A172 (cell line): Measurements from ENCODE around the gene CACNB2. TPM values are rescaled to one million over a fixed set of nuclear protein-coding genes. Genes with fewer than 3 reads are reported as not detected.
A peak's percentile ranks its signal among the peaks of the same experiment; 100 is the strongest.
"Not testable (repeated sequence)": the region's sequence is repeated elsewhere in the genome, so short reads cannot be mapped to it uniquely, and the experiment has no call there.

Experiments
- DNase-seq: peaks from one replicate; pipeline ENCODE4 v3.0.0-alpha.2; 2015; ENCODE audit warnings: low spot score
- total RNA-seq: library from RNA; depleted of rRNA; stranded (reverse); fragments of >200 nt; shearing (Covaris generic); gene quantifications from 2 replicates; pipeline ENCODE4 v1.2.3, GENCODE V29; 2014

Gene CACNB2
- total RNA-seq, 1 experiment from 2014 or later = not detected

DNA sequence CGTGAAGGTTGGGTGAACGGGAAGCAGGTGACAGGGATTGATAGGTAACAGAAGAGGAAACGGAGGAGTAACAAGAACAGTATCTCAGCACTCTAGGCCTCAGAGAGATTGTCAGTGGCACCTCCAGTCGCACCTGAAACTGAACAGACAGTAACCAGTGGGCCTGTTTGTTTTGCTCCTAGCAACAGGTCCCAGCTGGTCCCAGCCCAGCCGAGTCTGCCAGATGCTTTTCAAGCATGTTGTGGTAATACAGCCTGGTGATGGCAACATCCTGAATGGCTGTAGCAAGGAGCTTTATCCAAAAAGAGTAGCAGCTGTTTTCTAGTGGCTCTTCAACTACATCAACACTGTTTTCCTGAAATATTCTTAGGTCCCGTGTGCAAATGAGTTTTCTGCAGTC is 4.7 kb downstream of the CACNB2 start:
- DNase-seq = no peak

DNA sequence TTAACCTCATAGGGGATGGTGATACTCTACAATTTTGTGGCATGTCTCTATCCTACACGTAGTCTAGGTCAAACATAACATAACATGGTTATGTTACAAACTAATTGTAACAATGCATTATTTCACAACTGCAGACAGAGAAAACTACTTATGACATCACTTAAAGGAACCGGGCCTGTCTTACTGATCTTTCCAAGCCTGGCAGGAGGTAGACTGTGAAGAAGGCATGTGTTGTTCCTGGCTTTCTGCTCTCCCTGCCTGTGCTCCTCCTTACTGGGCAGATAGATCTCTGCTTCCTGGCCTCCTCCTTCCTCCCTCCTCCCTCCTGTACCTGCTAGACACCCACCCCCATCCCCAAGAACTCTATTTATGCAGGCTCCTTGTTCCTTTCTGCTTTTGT is 5.4 kb downstream of the CACNB2 start:
- DNase-seq = no peak

DNA sequence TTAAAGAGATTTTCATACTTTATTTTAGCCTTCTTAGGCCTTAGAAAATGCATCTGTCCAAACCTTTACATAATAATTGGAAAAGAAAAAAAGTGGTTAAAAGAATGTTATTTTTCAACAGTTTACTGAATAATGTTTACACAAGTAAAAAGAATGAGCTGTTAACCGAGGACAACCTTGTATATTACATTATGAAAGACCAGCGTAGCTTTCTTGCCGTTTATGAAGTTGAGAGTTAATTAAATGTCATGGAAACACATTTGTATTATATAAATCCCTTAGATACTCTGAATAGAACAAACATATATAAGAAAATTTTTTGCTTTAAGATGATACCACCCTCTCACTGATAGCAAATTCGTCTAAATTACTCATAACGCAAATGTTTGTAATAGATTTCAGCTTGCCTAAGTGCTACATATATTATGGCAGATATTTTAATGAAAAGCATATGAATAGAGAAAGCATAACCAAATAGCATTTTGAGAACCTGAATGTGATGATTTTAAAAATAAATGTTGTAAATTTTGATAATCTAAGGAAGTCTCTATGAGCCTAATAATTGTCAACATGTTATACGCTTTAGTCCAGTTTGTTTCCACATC is 9.1 kb downstream of the CACNB2 start:
- no peak for DNase-seq

DNA sequence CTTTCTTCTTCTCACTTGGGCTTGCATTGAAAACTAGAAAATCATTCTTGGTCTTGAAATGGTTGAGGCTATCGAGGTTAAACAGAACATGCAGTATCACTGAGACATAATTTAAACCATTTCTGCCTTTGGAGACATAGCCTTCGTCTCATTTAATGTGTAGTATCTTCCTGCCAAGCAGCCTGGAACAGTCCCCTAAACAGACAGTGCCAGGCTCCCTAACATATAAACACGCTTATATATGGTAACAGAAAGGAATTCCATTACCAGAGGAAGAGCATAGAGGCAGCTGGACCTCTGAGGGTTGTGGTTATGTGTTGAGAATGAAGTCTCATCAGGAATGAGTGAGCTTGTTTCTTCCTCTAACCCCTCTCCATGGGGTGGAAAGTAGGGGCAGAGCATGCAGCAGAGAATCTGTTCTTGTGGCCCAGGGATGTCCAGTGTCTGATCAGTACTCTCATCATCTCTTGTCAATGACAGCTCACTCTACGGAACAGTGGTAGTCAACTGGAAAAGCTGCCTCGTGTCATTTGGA is 11.2 kb downstream of the CACNB2 start:
- DNase-seq = no peak

DNA sequence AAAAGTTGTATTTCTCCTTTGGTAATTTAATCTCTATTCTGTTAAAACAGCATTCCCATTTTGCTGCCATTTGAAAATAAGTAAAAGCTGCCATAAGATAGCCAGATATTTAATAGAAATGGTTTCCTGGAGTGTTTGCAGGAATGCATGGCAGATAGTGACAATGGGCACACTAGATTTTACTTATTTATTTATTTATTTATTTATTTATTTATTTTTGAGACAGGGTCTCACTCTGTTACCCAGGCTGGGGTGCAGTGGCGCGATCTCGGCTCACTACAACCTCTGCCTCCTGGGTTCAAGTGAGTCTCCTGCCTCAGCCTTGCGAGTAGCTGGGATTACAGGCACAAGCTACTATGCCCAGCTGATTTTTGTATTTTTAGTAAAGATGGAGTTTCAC is 13.2 kb downstream of the CACNB2 start:
- not testable (repeated sequence) for DNase-seq

DNA sequence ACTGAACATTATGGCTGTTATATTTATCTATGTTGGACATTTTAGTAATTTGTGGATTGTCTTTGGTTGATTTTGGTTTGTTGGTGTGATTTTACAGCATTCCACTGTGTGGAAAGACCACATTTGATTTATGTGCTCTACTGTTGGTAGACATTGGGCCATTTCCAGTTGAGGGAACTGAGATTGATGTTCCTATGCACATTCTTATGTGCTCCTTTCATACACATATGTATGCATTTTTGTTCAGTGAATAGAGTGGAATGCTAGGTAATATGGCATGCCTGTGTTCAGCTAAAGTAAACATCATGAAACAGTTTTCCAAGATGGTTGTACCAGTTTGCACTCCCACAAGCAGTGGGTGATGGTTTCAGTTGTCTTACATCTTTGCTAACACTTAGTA is 15.1 kb downstream of the CACNB2 start:
- no peak for DNase-seq

DNA sequence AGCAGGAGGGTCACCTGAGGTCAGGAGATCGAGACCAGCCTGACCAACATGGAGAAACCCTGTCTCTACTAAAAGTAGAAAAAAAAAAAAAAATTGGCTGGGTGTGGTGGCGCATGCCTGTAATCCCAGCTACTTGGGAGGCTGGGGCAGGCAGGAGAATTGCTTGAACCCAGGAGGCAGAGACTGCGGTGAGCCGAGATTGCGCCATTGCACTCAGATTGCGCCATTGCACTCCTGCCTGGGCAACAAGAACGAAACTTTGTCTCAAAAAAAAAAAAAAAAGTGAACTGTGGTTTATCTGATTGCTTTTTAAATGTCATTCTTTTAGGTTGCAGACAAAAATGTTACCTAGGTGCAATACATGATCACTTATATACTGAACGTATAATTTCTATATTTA is 16.6 kb downstream of the CACNB2 start:
- not testable (repeated sequence) for DNase-seq

DNA sequence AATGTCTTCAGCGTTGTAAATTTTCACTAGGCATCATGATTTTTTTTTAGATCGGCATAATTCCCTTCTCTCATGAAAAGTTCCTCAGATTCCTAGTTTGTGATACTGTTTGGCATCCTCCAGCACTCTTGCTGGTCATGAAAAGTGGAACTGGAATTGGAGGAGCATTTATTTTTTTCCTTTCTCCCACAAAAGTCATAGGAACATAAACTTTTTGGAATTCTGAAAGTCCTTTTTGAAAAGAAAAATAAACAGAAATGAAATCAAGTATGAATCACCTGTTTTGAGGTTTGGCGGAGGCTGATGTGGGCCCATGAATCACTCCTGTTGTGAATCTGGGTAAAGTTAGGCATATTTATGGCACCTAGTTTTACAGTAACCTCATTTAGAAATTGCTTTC is 17.7 kb downstream of the CACNB2 start:
- DNase-seq = peak; percentile 63

DNA sequence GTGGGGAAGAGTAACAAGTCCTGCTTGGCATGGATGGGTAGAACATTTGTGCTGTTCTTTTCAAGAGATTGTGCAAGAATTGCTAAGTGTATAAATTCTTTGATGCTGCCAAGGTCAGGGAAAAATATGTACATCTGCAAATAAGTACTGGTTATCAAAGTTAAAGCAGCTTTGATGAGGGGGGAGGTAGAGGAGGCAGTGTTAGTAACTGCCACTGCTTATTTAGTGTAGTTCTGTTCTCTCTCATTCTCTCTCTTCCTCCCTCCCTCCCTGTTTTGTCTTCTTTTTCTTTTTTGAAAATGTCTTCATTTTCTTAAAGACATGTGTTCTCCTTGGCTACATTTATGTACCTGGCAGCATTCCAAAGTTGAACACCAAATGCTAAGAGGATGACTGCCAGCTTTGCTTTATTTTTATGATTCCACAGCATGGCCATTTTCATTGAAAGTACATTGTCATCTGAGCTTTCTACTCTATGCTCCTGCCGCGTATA is 18.6 kb downstream of the CACNB2 start:
- no peak for DNase-seq

DNA sequence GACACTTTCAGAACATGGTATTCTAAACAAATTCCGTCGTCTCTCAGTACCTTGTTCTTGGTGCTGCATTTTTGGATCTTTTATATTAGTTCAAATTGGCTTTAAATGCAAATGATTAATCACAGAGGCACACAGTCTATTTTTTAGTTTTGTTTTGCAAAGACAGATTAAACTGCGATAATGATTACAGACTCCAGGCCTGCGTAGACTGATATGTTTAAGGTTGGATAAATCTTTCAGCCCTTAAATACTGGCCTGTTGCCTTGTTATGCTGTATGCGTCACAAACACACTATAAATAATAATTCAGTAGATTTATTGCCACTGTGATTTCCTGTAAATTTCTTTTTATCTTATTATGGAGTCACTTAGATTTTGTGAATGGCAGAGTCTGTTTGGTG is 19.3 kb downstream of the CACNB2 start:
- no peak for DNase-seq

DNA sequence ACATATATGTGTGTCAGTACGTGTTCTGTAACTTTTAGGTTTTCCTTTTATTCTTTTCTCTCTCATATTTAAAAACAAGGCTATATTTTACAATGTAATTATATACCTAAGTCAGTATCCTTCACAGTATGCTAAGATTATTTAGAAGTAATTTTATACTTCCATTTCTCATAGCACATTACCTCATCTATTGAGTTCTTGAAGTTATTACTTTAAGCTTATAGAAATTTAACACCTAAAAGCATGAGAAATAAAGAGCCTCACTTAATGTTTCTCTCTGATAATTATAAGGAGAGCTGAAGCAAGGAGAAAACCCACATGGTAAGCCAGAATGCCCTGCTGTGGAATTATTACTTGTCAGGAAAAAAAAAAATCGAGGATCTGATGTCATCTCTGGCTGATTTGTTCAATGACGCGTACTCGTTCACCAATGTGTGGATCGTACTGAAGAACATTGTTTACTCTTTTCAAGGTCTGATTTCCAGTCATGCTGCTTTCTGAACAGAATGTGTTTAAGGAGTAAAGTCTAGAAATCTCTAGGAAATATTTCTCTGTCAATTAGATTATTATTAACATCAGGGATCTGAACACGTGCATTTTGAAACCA is 21.9 kb downstream of the CACNB2 start:
- DNase-seq = no peak

DNA sequence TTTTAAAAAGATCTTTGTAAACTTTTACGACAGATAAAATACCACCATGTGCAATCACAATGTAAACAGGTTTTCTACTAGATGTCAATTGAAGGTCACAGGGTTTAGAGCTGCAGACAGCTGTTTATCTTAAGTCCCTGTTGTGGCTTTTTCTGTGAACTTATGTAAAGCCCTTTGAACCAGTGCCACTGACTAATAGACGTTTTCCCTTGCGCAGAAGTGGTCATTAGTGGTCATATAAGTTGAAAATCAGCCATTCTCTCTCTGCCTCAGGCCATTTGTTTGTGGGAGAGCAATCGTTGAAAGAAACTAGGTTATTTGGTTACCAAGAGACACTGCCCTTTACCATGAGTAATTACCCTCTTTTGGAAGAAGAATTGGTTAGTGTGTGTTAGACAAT is 23.9 kb downstream of the CACNB2 start:
- DNase-seq = peak; percentile 10

DNA sequence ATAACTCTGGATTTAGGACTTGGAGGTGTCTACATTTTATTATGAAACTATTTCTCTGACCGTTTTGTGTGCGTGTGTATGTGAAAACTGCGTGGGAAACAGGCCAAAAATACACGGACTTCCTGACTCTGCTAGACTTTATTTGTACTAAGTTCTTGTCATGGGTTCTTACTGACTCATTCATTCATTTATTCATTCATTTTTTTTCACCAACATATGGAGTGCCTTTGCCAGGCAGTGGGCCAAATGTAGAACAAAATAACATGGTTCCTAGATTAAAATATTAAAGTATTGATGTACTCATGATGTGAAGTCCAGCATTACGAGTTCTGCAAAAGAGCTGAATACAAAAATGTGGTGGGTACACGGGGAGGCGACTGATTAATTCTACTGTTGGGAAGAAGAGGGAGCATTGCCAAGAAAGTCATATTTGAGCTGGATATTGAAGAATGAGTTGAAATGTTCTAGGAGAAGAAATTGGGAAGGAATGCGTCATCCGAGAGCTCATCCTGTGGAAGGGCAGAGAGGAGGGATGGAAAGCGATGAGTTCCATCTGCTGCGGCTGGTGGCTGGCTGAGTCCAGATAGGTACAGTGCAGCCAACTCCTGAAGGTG is 24.6 kb downstream of the CACNB2 start:
- no peak for DNase-seq

DNA sequence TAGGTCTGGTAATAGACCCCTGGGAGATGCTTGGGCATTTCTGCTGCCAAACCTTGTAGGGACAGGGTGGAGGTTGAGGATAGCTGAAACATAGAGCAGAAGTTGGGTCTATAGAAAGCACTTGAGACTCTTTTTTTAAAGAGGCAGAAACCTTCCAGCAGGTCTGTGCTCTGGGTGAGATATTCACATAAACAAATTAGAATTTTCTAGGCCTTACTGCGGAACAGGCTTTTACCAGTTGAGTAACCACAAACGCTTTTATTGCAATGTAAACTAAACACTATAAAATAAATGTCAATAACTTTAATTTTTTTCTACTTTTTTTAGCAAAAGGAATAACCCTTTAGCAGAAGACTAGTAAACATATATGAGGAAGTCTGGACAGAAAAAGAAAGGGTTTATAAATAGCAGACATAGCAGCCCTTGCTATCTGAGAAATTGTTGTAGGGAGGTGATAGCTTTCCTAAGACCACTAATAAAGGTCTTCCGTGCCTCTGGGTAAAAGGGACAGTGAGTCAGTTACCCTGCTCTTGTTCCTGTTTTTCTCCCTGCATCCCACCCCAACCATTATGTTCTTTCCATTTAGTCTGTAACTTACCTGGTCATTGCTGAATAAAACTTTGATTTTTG is 38.7 kb downstream of the CACNB2 start:
- DNase-seq = no peak

DNA sequence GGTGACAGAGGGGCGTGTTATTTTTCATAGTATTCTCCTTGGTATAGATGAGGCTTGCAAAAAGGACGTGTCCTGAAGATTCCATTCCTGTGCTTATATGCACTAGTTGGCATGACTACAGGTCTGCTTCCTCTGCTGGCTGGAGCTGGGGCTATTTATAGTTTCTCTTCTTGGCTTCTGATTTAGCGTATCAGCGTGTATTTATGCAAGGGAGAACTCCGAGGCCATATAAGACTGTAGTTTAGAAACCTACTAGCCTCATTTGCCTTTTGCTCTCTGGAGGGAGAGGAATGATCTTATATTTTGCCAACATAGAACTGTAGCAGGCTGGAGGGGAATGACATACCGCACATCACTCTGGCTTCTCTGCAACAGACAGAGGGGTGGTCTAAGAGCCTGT is 39.7 kb downstream of the CACNB2 start:
- peak; percentile 19 for DNase-seq

DNA sequence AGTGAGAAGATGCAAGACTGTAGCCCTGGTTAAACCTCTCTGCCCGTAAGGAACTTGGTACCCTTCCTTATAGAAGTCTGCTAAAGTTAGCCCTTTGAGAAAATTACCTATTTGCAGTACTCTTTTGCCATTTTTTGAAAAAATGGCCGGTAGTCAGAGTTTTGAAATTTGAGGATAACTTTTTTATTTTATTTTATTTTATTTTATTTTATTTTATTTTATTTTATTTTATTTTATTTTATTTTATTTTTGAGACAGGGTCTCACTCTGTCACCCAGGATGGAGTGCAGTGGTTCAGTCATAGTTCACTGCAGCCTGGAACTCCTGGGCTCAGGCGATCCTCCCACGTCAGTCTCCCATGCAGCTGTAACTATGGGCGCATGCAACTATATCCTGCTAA is 41.2 kb downstream of the CACNB2 start:
- DNase-seq = not testable (repeated sequence)

DNA sequence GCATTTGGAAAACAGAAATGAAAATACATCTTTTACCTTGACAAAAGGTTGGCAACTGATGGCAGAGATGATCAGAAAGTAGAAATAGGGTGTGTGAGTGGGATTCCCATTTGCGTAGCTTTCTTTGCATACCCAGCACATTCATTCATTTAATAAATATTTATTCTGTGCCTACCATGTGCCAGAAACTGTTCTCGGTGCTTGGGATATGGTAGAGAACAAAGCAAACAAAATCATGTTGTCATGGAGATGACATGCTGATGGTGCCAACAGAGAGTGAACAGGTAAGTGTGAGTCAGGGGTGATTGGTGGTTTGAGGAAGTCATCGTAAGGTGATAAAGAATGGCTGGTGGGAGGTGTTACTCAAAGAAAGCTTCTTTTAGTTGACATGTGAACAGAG is 45.4 kb downstream of the CACNB2 start:
- DNase-seq = no peak

DNA sequence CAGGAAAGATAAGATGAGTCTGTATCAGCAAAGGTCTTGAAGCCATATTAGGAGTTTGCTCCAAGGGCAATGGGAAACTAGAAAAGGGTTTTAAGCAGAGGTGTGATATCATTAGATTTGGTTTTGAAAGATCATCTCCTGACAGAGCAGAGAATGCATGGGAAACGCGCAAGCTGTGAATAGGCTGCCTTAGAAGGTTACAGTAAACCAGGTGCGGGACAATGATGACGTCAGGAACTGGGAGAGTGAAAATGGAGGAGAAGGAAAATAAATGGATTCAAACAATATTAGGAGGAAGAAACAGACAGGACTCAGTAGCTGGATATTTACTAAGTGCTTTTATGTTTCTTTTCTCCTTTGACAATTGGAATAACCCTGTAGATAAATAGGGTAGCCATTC is 50.6 kb downstream of the CACNB2 start:
- no peak for DNase-seq

DNA sequence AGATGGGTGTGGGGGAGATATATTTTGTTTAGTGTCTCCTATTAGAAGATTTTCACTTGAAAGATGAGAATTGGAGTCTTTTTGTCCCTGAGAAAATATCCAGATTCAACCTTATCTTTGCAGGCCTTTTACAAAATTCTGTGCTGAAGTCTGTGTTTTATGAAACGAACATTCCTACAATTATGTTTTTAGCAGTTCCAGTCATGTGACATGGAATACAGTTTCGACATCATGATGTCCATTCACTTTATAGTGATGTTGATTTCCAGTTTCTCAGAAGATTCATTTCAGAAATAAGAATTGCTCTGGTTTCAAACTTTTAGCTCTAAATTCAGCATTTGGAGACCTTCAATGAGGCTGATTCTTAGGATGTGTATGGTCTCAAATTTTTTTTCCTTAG is 54.4 kb downstream of the CACNB2 start:
- no peak for DNase-seq

DNA sequence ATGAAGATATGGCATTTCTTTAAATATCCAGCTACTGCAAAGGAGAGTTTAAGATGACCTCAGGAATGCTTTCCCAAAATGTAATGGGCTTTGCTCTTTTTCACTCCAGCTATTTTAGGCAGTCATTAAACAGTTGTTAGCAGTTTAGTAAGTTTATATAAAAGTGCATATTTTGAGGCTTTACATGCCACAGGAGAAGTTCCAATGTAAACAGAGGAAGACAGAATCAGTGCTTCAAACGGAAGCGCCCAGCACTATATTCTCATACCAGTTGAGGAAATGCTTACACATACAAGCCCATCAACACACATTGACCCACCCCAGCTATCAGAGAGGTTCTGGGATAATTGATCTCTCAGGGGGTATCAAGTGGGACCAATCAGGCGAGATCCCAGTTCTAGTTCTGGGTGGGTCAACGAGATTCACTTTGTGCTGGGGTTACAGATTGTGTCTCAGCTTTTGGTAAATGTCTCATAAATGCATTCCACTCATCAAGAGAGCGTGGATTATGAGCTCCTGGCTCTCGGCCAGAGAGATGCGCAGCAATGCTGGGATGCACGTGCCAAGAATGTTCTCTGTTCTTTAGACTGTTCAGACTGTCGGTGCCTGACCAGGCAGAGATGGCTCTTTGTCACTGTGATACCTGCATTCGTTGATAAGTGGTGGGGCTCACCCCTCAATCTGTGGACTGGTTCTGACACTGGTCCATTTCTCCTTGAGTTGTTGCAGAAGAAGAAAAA is 55.0 kb downstream of the CACNB2 start:
- no peak for DNase-seq

DNA sequence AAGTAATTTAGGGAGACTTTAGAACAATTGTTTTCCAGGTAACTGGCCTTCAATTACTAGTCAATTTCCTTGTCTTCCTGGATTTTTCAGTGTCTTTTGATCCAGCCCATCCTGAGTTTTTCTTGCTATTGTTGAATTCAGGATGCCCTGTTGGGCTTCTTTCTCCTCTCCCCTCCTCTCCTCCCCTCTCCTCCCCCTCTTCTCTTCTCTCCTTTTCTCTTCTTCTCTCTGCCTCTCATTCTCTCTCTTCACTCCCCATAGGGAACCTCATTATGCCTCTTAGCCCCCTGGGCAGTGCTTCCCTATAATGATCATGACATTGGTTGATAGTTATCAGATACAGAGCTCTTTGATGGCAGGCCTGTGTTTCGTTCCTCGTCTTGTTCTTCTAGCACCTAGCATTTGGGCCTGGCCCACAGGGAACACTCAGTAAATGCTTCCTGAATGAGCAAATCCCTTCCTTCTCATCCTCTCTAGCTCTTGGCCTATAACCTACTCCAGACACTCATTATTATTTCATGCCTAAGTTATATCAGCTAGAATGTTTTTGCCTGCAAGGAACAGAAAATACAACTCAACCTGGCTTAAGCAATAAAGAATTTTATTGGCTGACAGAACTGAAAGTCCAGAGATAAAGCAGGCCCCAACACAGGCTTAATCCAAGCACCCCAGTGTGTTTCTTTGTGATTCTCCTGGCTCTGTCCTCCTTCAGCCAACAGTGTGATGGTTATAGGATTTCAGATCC is 56.8 kb downstream of the CACNB2 start:
- no peak for DNase-seq
